Central memory CD4-positive, alpha-beta T cell (primary cell): ENCODE measurements around the gene CIB4.

Experiments used
- DNase-seq: peaks from one replicate; pipeline ENCODE4 v3.0.0; 2022

Gene CIB4

GRCh38 chr2:26564121-26564644 lies 77.0 kb downstream of the CIB4 start:
- no peak for DNase-seq

GRCh38 chr2:26563686-26564085 lies 77.5 kb downstream of the CIB4 start:
- DNase-seq: no peak

- DNase-seq: no peak
Observed at GRCh38 chr2:26562811-26563645, 78.1 kb downstream of the CIB4 start.

- no peak for DNase-seq
Observed at GRCh38 chr2:26561918-26562810, 79.0 kb downstream of the CIB4 start.

GRCh38 chr2:26561376-26561775 lies 79.8 kb downstream of the CIB4 start:
- no peak for DNase-seq

GRCh38 chr2:26560892-26561291 lies 80.3 kb downstream of the CIB4 start:
- no peak for DNase-seq

- DNase-seq: no peak
Observed at GRCh38 chr2:26559556-26559955, 81.6 kb downstream of the CIB4 start.

GRCh38 chr2:26559044-26559405 lies 82.1 kb downstream of the CIB4 start:
- DNase-seq: no peak

GRCh38 chr2:26558271-26559043 lies 82.7 kb downstream of the CIB4 start:
- DNase-seq: no peak

GRCh38 chr2:26557244-26557925 lies 83.8 kb downstream of the CIB4 start:
- no peak for DNase-seq

GRCh38 chr2:26556309-26557243 lies 84.6 kb downstream of the CIB4 start:
- no peak for DNase-seq

GRCh38 chr2:26555246-26556133 lies 85.7 kb downstream of the CIB4 start:
- DNase-seq: no peak

- DNase-seq: no peak
Observed at GRCh38 chr2:26552641-26553374, 88.4 kb downstream of the CIB4 start.

- no peak for DNase-seq
Observed at GRCh38 chr2:26550276-26551015, 90.7 kb downstream of the CIB4 start.

GRCh38 chr2:26542676-26543505 lies 98.3 kb downstream of the CIB4 start:
- DNase-seq: no peak

GRCh38 chr2:26542194-26542455 lies 99.0 kb downstream of the CIB4 start:
- DNase-seq: no peak

- DNase-seq: no peak
Observed at GRCh38 chr2:26541401-26542193, 99.6 kb downstream of the CIB4 start.
